Measurements from ENCODE around the gene TEDC1.
"Not testable (repeated sequence)": the region's sequence is repeated elsewhere in the genome, so short reads cannot be mapped to it uniquely, and the experiment has no call there.

TEDC1 gene

GRCh38 chr14:105541218-105541875 lies 50.3 kb downstream of the TEDC1 start:
- peaks cover 3% of the 10 kb centered on the region; the same call in 1 of the 2 replicates for H3K4me1 ChIP-seq (ENCODE audit: control insufficient read depth, low read length)
- no peaks in the 10 kb centered on the region for H3K9me2 ChIP-seq (replicated peaks; ENCODE audit: control insufficient read depth, low read length)
- peaks cover 3% of the 10 kb centered on the region; the same call in 1 of the 2 replicates for H3K27me3 ChIP-seq (ENCODE audit: control insufficient read depth, low read length)
- H3K9me3 ChIP-seq (ENCODE audit: control insufficient read depth, insufficient read depth, low read length) = peaks cover 8% of the 10 kb centered on the region
- H3K4me3 ChIP-seq (ENCODE audit: low read length) = no peak overlapping the region
- H3K4me2 ChIP-seq (ENCODE audit: low read length) = no peak overlapping the region
- no peaks in the 10 kb centered on the region for H3K36me3 ChIP-seq (ENCODE audit: control insufficient read depth, low read length)
- H3K79me2 ChIP-seq (ENCODE audit: control insufficient read depth, low read length) = no peaks in the 10 kb centered on the region
- TF ChIP-seq EZH2phosphoT487 (IDR thresholded peaks at IDR 0.05; ENCODE audit: borderline replicate concordance, low read length) (no peak), CTCF (IDR thresholded peaks at IDR 0.05; ENCODE audit: low read depth, low read length, poor library complexity, severe bottlenecking) (no peak)
- no peaks in the 10 kb centered on the region for H4K20me1 ChIP-seq (ENCODE audit: control insufficient read depth, insufficient read depth, low read depth, low read length)
- no peak overlapping the region for H3K27ac ChIP-seq (ENCODE audit: low read depth, low read length)
- H3F3A ChIP-seq (ENCODE audit: control insufficient read depth, insufficient read depth) = no peaks in the 10 kb centered on the region

GRCh38 chr14:105545676-105546075 lies 54.6 kb downstream of the TEDC1 start:
- H3K79me2 ChIP-seq (ENCODE audit: control insufficient read depth, low read length); H3K4me2 ChIP-seq (ENCODE audit: low read length); H3K36me3 ChIP-seq (ENCODE audit: control insufficient read depth, low read length); H3F3A ChIP-seq (ENCODE audit: control insufficient read depth, insufficient read depth); H3K4me3 ChIP-seq (ENCODE audit: low read length); H3K9me2 ChIP-seq (replicated peaks; ENCODE audit: control insufficient read depth, low read length); H3K27ac ChIP-seq (ENCODE audit: low read depth, low read length); H3K27me3 ChIP-seq (ENCODE audit: control insufficient read depth, low read length); H4K20me1 ChIP-seq (ENCODE audit: control insufficient read depth, insufficient read depth, low read depth, low read length); H3K4me1 ChIP-seq (ENCODE audit: control insufficient read depth, low read length): not testable (repeated sequence)
- H3K9me3 ChIP-seq (ENCODE audit: control insufficient read depth, insufficient read depth, low read length) = peaks cover 18% of the 10 kb centered on the region

GRCh38 chr14:105546410-105546809 lies 55.4 kb downstream of the TEDC1 start:
- H3K79me2 ChIP-seq (ENCODE audit: control insufficient read depth, low read length); H3K4me3 ChIP-seq (ENCODE audit: low read length); H3K27ac ChIP-seq (ENCODE audit: low read depth, low read length); H3K4me2 ChIP-seq (ENCODE audit: low read length); H3F3A ChIP-seq (ENCODE audit: control insufficient read depth, insufficient read depth); H4K20me1 ChIP-seq (ENCODE audit: control insufficient read depth, insufficient read depth, low read depth, low read length); H3K27me3 ChIP-seq (ENCODE audit: control insufficient read depth, low read length); H3K36me3 ChIP-seq (ENCODE audit: control insufficient read depth, low read length); H3K9me2 ChIP-seq (replicated peaks; ENCODE audit: control insufficient read depth, low read length); H3K4me1 ChIP-seq (ENCODE audit: control insufficient read depth, low read length): not testable (repeated sequence)
- peaks cover 18% of the 10 kb centered on the region for H3K9me3 ChIP-seq (ENCODE audit: control insufficient read depth, insufficient read depth, low read length)

- not testable (repeated sequence) for H3K27me3 ChIP-seq (ENCODE audit: control insufficient read depth, low read length); H3K36me3 ChIP-seq (ENCODE audit: control insufficient read depth, low read length); H3K9me2 ChIP-seq (replicated peaks; ENCODE audit: control insufficient read depth, low read length); H3K4me1 ChIP-seq (ENCODE audit: control insufficient read depth, low read length); H4K20me1 ChIP-seq (ENCODE audit: control insufficient read depth, insufficient read depth, low read depth, low read length); H3K79me2 ChIP-seq (ENCODE audit: control insufficient read depth, low read length); H3K4me3 ChIP-seq (ENCODE audit: low read length); H3K4me2 ChIP-seq (ENCODE audit: low read length); H3K27ac ChIP-seq (ENCODE audit: low read depth, low read length); H3F3A ChIP-seq (ENCODE audit: control insufficient read depth, insufficient read depth)
- H3K9me3 ChIP-seq (ENCODE audit: control insufficient read depth, insufficient read depth, low read length) = peaks cover 18% of the 10 kb centered on the region
Measured at GRCh38 chr14:105547072-105547471, 56.0 kb downstream of the TEDC1 start.

- no peaks in the 10 kb centered on the region for H3K9me2 ChIP-seq (replicated peaks; ENCODE audit: control insufficient read depth, low read length)
- no peaks in the 10 kb centered on the region for H3K27me3 ChIP-seq (ENCODE audit: control insufficient read depth, low read length)
- TF ChIP-seq EZH2phosphoT487 (IDR thresholded peaks at IDR 0.05; ENCODE audit: borderline replicate concordance, low read length) (no peak), CTCF (IDR thresholded peaks at IDR 0.05; ENCODE audit: low read depth, low read length, poor library complexity, severe bottlenecking) (no peak)
- H3K36me3 ChIP-seq (ENCODE audit: control insufficient read depth, low read length) = no peaks in the 10 kb centered on the region
- no peaks in the 10 kb centered on the region for H3K4me1 ChIP-seq (ENCODE audit: control insufficient read depth, low read length)
- no peak overlapping the region for H3K27ac ChIP-seq (ENCODE audit: low read depth, low read length)
- H3K4me3 ChIP-seq (ENCODE audit: low read length) = no peak overlapping the region
- peaks cover 18% of the 10 kb centered on the region for H3K9me3 ChIP-seq (ENCODE audit: control insufficient read depth, insufficient read depth, low read length)
- H4K20me1 ChIP-seq (ENCODE audit: control insufficient read depth, insufficient read depth, low read depth, low read length) = no peaks in the 10 kb centered on the region
- H3F3A ChIP-seq (ENCODE audit: control insufficient read depth, insufficient read depth) = no peaks in the 10 kb centered on the region
- no peak overlapping the region for H3K4me2 ChIP-seq (ENCODE audit: low read length)
- H3K79me2 ChIP-seq (ENCODE audit: control insufficient read depth, low read length) = no peaks in the 10 kb centered on the region
Measured at GRCh38 chr14:105547741-105548169, 56.7 kb downstream of the TEDC1 start.
